ENCODE measurements around the gene CYTL1.
"Not testable (repeated sequence)": the region's sequence is repeated elsewhere in the genome, so short reads cannot be mapped to it uniquely, and the experiment has no call there.

The CYTL1 gene

GRCh38 chr4:5019274-5019673 lies at the start of gene CYTL1:
CYTL1 (minus strand) TSS chr4:5019458; CDS start chr4:5019445, 13 bp downstream.
- FAIRE-seq (no peak), DNase-seq (ENCODE audit: insufficient read length, low spot score) (no peak)

GRCh38 chr4:5067908-5068307 lies 48.6 kb upstream of the CYTL1 start:
- DNase-seq (ENCODE audit: insufficient read length, low spot score) (no peak), FAIRE-seq (no peak)

- not testable (repeated sequence) for DNase-seq (ENCODE audit: insufficient read length, low spot score); FAIRE-seq
Observed at GRCh38 chr4:5066968-5067367, 47.7 kb upstream of the CYTL1 start.

GRCh38 chr4:5066101-5066500 lies 46.8 kb upstream of the CYTL1 start:
- no peak for FAIRE-seq
- no peak for DNase-seq (ENCODE audit: insufficient read length, low spot score)

GRCh38 chr4:5055411-5055810 lies 36.2 kb upstream of the CYTL1 start:
- FAIRE-seq, result no peak
- DNase-seq (ENCODE audit: insufficient read length, low spot score), result no peak

GRCh38 chr4:5054532-5054931 lies 35.3 kb upstream of the CYTL1 start:
- no peak for DNase-seq (ENCODE audit: insufficient read length, low spot score)
- FAIRE-seq, result no peak

- no peak for FAIRE-seq
Observed at GRCh38 chr4:5052726-5053425, 33.6 kb upstream of the CYTL1 start.

GRCh38 chr4:5052204-5052702 lies 33.0 kb upstream of the CYTL1 start:
- DNase-seq (ENCODE audit: insufficient read length, low spot score) (no peak), FAIRE-seq (no peak)

More at GRCh38 chr4:5052726-5053425, 33.6 kb upstream of the CYTL1 start:
- no peak for DNase-seq (ENCODE audit: insufficient read length, low spot score)

GRCh38 chr4:5051278-5052203 lies 32.3 kb upstream of the CYTL1 start, which contains the start of gene STK32B:
STK32B (plus strand) TSS chr4:5051480.
- peak; percentile 83 for FAIRE-seq
- peak; percentile 62 for DNase-seq (ENCODE audit: insufficient read length, low spot score)

GRCh38 chr4:5050520-5051277 lies 31.4 kb upstream of the CYTL1 start:
- FAIRE-seq (no peak), DNase-seq (ENCODE audit: insufficient read length, low spot score) (peak; percentile 87)

GRCh38 chr4:5048721-5049120 lies 29.5 kb upstream of the CYTL1 start:
- no peak for FAIRE-seq
- DNase-seq (ENCODE audit: insufficient read length, low spot score), result no peak

GRCh38 chr4:5045097-5045496 lies 25.8 kb upstream of the CYTL1 start:
- no peak for DNase-seq (ENCODE audit: insufficient read length, low spot score)
- no peak for FAIRE-seq

- no peak for DNase-seq (ENCODE audit: insufficient read length, low spot score)
- FAIRE-seq, result no peak
Observed at GRCh38 chr4:5044341-5044740, 25.1 kb upstream of the CYTL1 start.

GRCh38 chr4:5043579-5043978 lies 24.3 kb upstream of the CYTL1 start:
- DNase-seq (ENCODE audit: insufficient read length, low spot score) (no peak), FAIRE-seq (no peak)

- DNase-seq (ENCODE audit: insufficient read length, low spot score) (no peak), FAIRE-seq (no peak)
Observed at GRCh38 chr4:5041699-5042098, 22.4 kb upstream of the CYTL1 start.

- FAIRE-seq (no peak), DNase-seq (ENCODE audit: insufficient read length, low spot score) (no peak)
Observed at GRCh38 chr4:5040856-5041620, 21.8 kb upstream of the CYTL1 start.

- DNase-seq (ENCODE audit: insufficient read length, low spot score), result no peak
- FAIRE-seq, result no peak
Observed at GRCh38 chr4:5039800-5040199, 20.5 kb upstream of the CYTL1 start.

GRCh38 chr4:5037553-5038551 lies 18.6 kb upstream of the CYTL1 start:
- FAIRE-seq (peak; percentile 88), DNase-seq (ENCODE audit: insufficient read length, low spot score) (peak; percentile 75)

- DNase-seq (ENCODE audit: insufficient read length, low spot score) (no peak), FAIRE-seq (no peak)
Observed at GRCh38 chr4:5036239-5036638, 17.0 kb upstream of the CYTL1 start.

Data from HTR-8/SVneo (cell line).